HG02885 (cell line): Measurements from ENCODE around the gene ISM2.

Experiments used
- ATAC-seq: cut with Tn5 transposase; IDR thresholded peaks from one replicate; pipeline ENCODE4 v1.9.1; 2021; ENCODE audit warnings: mild to moderate bottlenecking; ENCODE audit not compliant: unreplicated experiment, poor library complexity

ISM2 gene

GRCh38 chr14:77470224-77470870, 28.3 kb downstream of the ISM2 start:
- ATAC-seq, result no peak

- no peak for ATAC-seq
Observed at GRCh38 chr14:77469539-77469938, 29.1 kb downstream of the ISM2 start.

- no peak for ATAC-seq
Observed at GRCh38 chr14:77469067-77469505, 29.5 kb downstream of the ISM2 start.

GRCh38 chr14:77467801-77468200, 30.8 kb downstream of the ISM2 start:
- no peak for ATAC-seq

- no peak for ATAC-seq
Observed at GRCh38 chr14:77459072-77459723, 39.4 kb downstream of the ISM2 start.

- ATAC-seq, result peak; percentile 20
Observed at GRCh38 chr14:77458249-77458950, 40.2 kb downstream of the ISM2 start.

- peak; percentile 92 for ATAC-seq
Observed at GRCh38 chr14:77457522-77458248, 40.9 kb downstream of the ISM2 start, which contains the start of the genes AHSA1 and VIPAS39. AHSA1 (plus strand) TSS chr14:77458093; CDS start chr14:77458190, 97 bp downstream. VIPAS39 (minus strand) TSS chr14:77457601; CDS start chr14:77454102, 3,499 bp downstream.

- no peak for ATAC-seq
Observed at GRCh38 chr14:77457115-77457521, 41.5 kb downstream of the ISM2 start.

GRCh38 chr14:77455966-77456640, 42.5 kb downstream of the ISM2 start:
- no peak for ATAC-seq

- no peak for ATAC-seq
Observed at GRCh38 chr14:77442196-77442595, 56.4 kb downstream of the ISM2 start.

GRCh38 chr14:77439861-77440260, 58.8 kb downstream of the ISM2 start:
- ATAC-seq, result no peak

GRCh38 chr14:77438596-77438995, 60.0 kb downstream of the ISM2 start:
- ATAC-seq, result no peak

- ATAC-seq, result no peak
Observed at GRCh38 chr14:77436042-77436441, 62.6 kb downstream of the ISM2 start.

GRCh38 chr14:77426396-77426795, 72.2 kb downstream of the ISM2 start:
- ATAC-seq, result no peak

GRCh38 chr14:77424862-77425261, 73.8 kb downstream of the ISM2 start:
- ATAC-seq, result no peak
